SIG-M5 treated with dmso at 0.1 percent for 504 hours (cell line): ENCODE results near the gene GATA5.

Experiments used
- DNase-seq: peaks from one replicate; lab custom pipeline; 2025; ENCODE audit not compliant: unreplicated experiment; lab: John Stamatoyannopoulos, UW

The GATA5 gene

GRCh38 chr20:62473717-62474603, 1.8 kb downstream of the GATA5 start:
- DNase-seq, result no peak

GRCh38 chr20:62472941-62473585, 2.7 kb downstream of the GATA5 start:
- DNase-seq, result no peak

GRCh38 chr20:62472138-62472940, 3.5 kb downstream of the GATA5 start:
- DNase-seq, result no peak

- no peak for DNase-seq
Observed at GRCh38 chr20:62470459-62470858, 5.3 kb downstream of the GATA5 start.

GRCh38 chr20:62470001-62470400, 5.8 kb downstream of the GATA5 start:
- DNase-seq, result no peak

GRCh38 chr20:62469352-62469751, 6.4 kb downstream of the GATA5 start:
- DNase-seq, result no peak

GRCh38 chr20:62466806-62467537, 8.8 kb downstream of the GATA5 start:
- DNase-seq, result no peak

- DNase-seq, result no peak
Observed at GRCh38 chr20:62466072-62466760, 9.6 kb downstream of the GATA5 start.

GRCh38 chr20:62464990-62465389, 10.8 kb downstream of the GATA5 start:
- no peak for DNase-seq

GRCh38 chr20:62464425-62464770, 11.4 kb downstream of the GATA5 start:
- DNase-seq, result no peak

- no peak for DNase-seq
Observed at GRCh38 chr20:62463651-62464424, 12.0 kb downstream of the GATA5 start.

GRCh38 chr20:62462976-62463592, 12.7 kb downstream of the GATA5 start:
- no peak for DNase-seq

GRCh38 chr20:62461834-62462233, 14.0 kb downstream of the GATA5 start:
- no peak for DNase-seq

GRCh38 chr20:62461157-62461556, 14.6 kb downstream of the GATA5 start:
- no peak for DNase-seq

- no peak for DNase-seq
Observed at GRCh38 chr20:62460678-62461077, 15.1 kb downstream of the GATA5 start.

- no peak for DNase-seq
Observed at GRCh38 chr20:62459488-62459887, 16.3 kb downstream of the GATA5 start.

GRCh38 chr20:62458275-62459251, 17.2 kb downstream of the GATA5 start:
- no peak for DNase-seq

- DNase-seq, result no peak
Observed at GRCh38 chr20:62457831-62458230, 18.0 kb downstream of the GATA5 start.
